H1 (cell line): ENCODE results near the gene ING5. TPM values are rescaled to one million over a fixed set of nuclear protein-coding genes. Genes with fewer than 3 reads are reported as not detected.

Experiments
- CTCF ChIA-PET: fragments of 300-600 bp; sonication (Branson Sonifier 250); formaldehyde crosslinking; loops from one replicate; lab custom pipeline; 2021; ENCODE audit not compliant: partially characterized antibody; lab: Charles Lee
- POLR2A ChIA-PET: fragments of 300-600 bp; sonication (Branson Sonifier 250); formaldehyde crosslinking; loops from one replicate; lab custom pipeline; 2021; ENCODE audit warnings: inconsistent platforms; ENCODE audit not compliant: partially characterized antibody; lab: Charles Lee
- DNase-seq, 2 experiments: peaks; one replicate each; pipeline versions ENCODE4 v3.0.0 to v3.0.0-alpha.2; 2010 to 2022; ENCODE audit warnings: low spot score in 2 of 2, low read depth in 1 of 2, mixed read lengths in 1 of 2
- FAIRE-seq: peaks from 2 replicates; lab custom pipeline; 2011; peaks lifted over from hg19 to GRCh38; lab: Jason Lieb, UNC
- H2AFZ ChIP-seq: 2 replicates; pipeline ENCODE4 v1.8.1; 2012; ENCODE audit warnings: low read length, inconsistent platforms
- H2AK5ac ChIP-seq: 2 replicates; pipeline ENCODE4 v1.6.1; 2013; ENCODE audit warnings: low read depth, low read length
- H2BK120ac ChIP-seq: replicated peaks from 2 replicates; pipeline ENCODE3; 2013; ENCODE audit warnings: low read depth, low read length, inconsistent platforms
- H2BK12ac ChIP-seq: 2 replicates; pipeline ENCODE4 v1.6.1; 2013; ENCODE audit warnings: low read depth, low read length
- H2BK15ac ChIP-seq: 2 replicates; pipeline ENCODE4 v1.6.1; 2013; ENCODE audit warnings: low read length
- H2BK20ac ChIP-seq: 2 replicates; pipeline ENCODE4 v1.6.1; 2013; ENCODE audit warnings: low read length
- H2BK5ac ChIP-seq: 2 replicates; pipeline ENCODE4 v1.6.1; 2013; ENCODE audit warnings: low read depth, low read length
- H3K14ac ChIP-seq: 2 replicates; pipeline ENCODE4 v1.6.1; 2013; ENCODE audit warnings: inconsistent platforms; ENCODE audit not compliant: insufficient read length
- H3K18ac ChIP-seq: 2 replicates; pipeline ENCODE4 v1.6.1; 2013; ENCODE audit warnings: low read length; ENCODE audit errors: extremely low read depth
- H3K23ac ChIP-seq: 2 replicates; pipeline ENCODE4 v1.6.1; 2013; ENCODE audit warnings: inconsistent platforms; ENCODE audit not compliant: insufficient read length
- H3K23me2 ChIP-seq: 2 replicates; pipeline ENCODE4 v1.6.1; 2013; ENCODE audit warnings: low read depth, low read length
- H3K27ac ChIP-seq: 2 replicates; pipeline ENCODE4 v1.6.1; 2011; ENCODE audit warnings: low read depth, low read length, inconsistent platforms
- H3K27me3 ChIP-seq, 4 experiments: replicated peaks in 1 of 4; 1 replicate in 1 of 4; 2 replicates in 3 of 4; pipeline versions ENCODE4 v1.6.1 to v1.8.1; 2011 to 2013; ENCODE audit warnings: low read length in 3 of 4, mild to moderate bottlenecking in 3 of 4, inconsistent platforms in 2 of 4, mixed read lengths in 2 of 4, moderate library complexity in 1 of 4; ENCODE audit not compliant: control insufficient read depth in 3 of 4, insufficient read depth in 3 of 4; ENCODE audit errors: extremely low read depth in 1 of 4
- H3K36me3 ChIP-seq, 4 experiments: 2 replicates each; pipeline versions ENCODE4 v1.6.1 to v1.8.1; 2011 to 2013; ENCODE audit warnings: mild to moderate bottlenecking in 4 of 4, low read length in 3 of 4, moderate library complexity in 2 of 4, control low read depth in 1 of 4, inconsistent platforms in 1 of 4; ENCODE audit not compliant: insufficient read depth in 4 of 4, control insufficient read depth in 2 of 4
- H3K4ac ChIP-seq: replicated peaks from 2 replicates; pipeline ENCODE3; 2013; ENCODE audit warnings: low read length, low read depth, mixed read lengths, inconsistent platforms; ENCODE audit not compliant: insufficient read length
- H3K4me1 ChIP-seq, 4 experiments: replicated peaks in 1 of 4; 1 replicate in 1 of 4; 2 replicates in 3 of 4; pipeline versions ENCODE4 v1.6.1 to v1.8.1; 2011 to 2013; ENCODE audit warnings: low read length in 3 of 4, inconsistent platforms in 2 of 4, mixed read lengths in 1 of 4; ENCODE audit not compliant: insufficient read depth in 4 of 4, control insufficient read depth in 3 of 4
- H3K4me2 ChIP-seq, 2 experiments: 2 replicates each; pipeline versions ENCODE4 v1.6.1 to v1.8.1; 2011 to 2013; ENCODE audit warnings: low read depth in 2 of 2, low read length in 2 of 2, control low read depth in 1 of 2, inconsistent platforms in 1 of 2, mild to moderate bottlenecking in 1 of 2; ENCODE audit not compliant: insufficient read depth in 1 of 2
- H3K4me3 ChIP-seq, 4 experiments: fragments of 200-600, 300-600 bp in 1 of 4; sonication (generic), shearing (Covaris generic), sonication (Bioruptor Twin) in 1 of 4; 2 replicates each; pipeline versions ENCODE4 v1.5.1 to v1.8.1; 2011 to 2016; ENCODE audit warnings: low read length in 4 of 4, low read depth in 3 of 4, control low read depth in 2 of 4, inconsistent platforms in 2 of 4, mild to moderate bottlenecking in 2 of 4, mixed read lengths in 1 of 4, moderate library complexity in 1 of 4; ENCODE audit not compliant: insufficient read depth in 2 of 4; ENCODE audit errors: extremely low read depth in 1 of 4
- H3K56ac ChIP-seq: replicated peaks from 2 replicates; pipeline ENCODE3; 2013; ENCODE audit warnings: low read depth, mild to moderate bottlenecking, mixed read lengths, low read length, inconsistent platforms; ENCODE audit not compliant: insufficient read length
- H3K79me1 ChIP-seq: 2 replicates; pipeline ENCODE4 v1.6.1; 2013; ENCODE audit warnings: low read depth, low read length, control low read depth
- H3K79me2 ChIP-seq, 2 experiments: 2 replicates each; pipeline versions ENCODE4 v1.6.1 to v1.8.1; 2012 to 2013; ENCODE audit warnings: low read length in 2 of 2, mild to moderate bottlenecking in 2 of 2, inconsistent platforms in 1 of 2; ENCODE audit not compliant: insufficient read depth in 2 of 2, control insufficient read depth in 1 of 2
- H3K9ac ChIP-seq, 4 experiments: replicated peaks in 1 of 4; 1 replicate in 1 of 4; 2 replicates in 3 of 4; pipeline versions ENCODE4 v1.6.1 to v1.8.1; 2011 to 2013; ENCODE audit warnings: low read depth in 3 of 4, low read length in 3 of 4, control low read depth in 2 of 4, mild to moderate bottlenecking in 2 of 4, moderate library complexity in 2 of 4, inconsistent platforms in 1 of 4; ENCODE audit errors: extremely low read depth in 1 of 4
- H3K9me3 ChIP-seq, 2 experiments: 2 replicates each; pipeline versions ENCODE4 v1.6.1 to v1.8.1; 2012 to 2013; ENCODE audit warnings: mild to moderate bottlenecking in 2 of 2, moderate library complexity in 2 of 2, control low read depth in 1 of 2, inconsistent platforms in 1 of 2, low read depth in 1 of 2, low read length in 1 of 2, mixed read lengths in 1 of 2; ENCODE audit not compliant: insufficient read depth in 2 of 2
- H4K20me1 ChIP-seq, 2 experiments: replicated peaks in 1 of 2; 2 replicates each; pipeline versions ENCODE3 to v1.8.1; 2011 to 2013; ENCODE audit warnings: inconsistent platforms in 2 of 2, low read length in 2 of 2, mild to moderate bottlenecking in 1 of 2; ENCODE audit not compliant: insufficient read depth in 2 of 2, control insufficient read depth in 1 of 2
- H4K5ac ChIP-seq: 2 replicates; pipeline ENCODE4 v1.6.1; 2013; ENCODE audit warnings: low read length, low read depth, mixed read lengths, inconsistent platforms; ENCODE audit not compliant: insufficient read length
- H4K8ac ChIP-seq: 2 replicates; pipeline ENCODE4 v1.8.0; 2013; ENCODE audit warnings: mild to moderate bottlenecking, moderate library complexity, low read length, inconsistent platforms; ENCODE audit not compliant: insufficient read depth; ENCODE audit errors: extremely low read depth
- H4K91ac ChIP-seq: replicated peaks from 2 replicates; pipeline ENCODE3; 2013; ENCODE audit warnings: low read length, mixed read lengths, inconsistent platforms; ENCODE audit not compliant: insufficient read length
- ASH2L ChIP-seq: fragments of 200-600, 300-600 bp; sonication (generic); IDR thresholded peaks from one replicate; pipeline ENCODE4 v1.7.1; 2017; ENCODE audit warnings: low read length
- BCL11A ChIP-seq, 2 experiments: IDR thresholded peaks; one replicate each; pipeline ENCODE4 v1.6.1; 2011; ENCODE audit warnings: low read depth in 2 of 2, low read length in 2 of 2, mild to moderate bottlenecking in 2 of 2
- CHD2 ChIP-seq: IDR thresholded peaks from 2 replicates; pipeline ENCODE4 v1.6.1; 2012; ENCODE audit warnings: low read length, improper control_type of control experiment
- CREB1 ChIP-seq: IDR thresholded peaks from 2 replicates; pipeline ENCODE4 v1.6.1; 2012; ENCODE audit warnings: inconsistent platforms
- EZH2 ChIP-seq: fragments of 200-600 bp; sonication (generic); IDR thresholded peaks from 2 replicates; pipeline ENCODE4 v1.7.1; 2012; ENCODE audit warnings: low read depth, mild to moderate bottlenecking, moderate library complexity, low read length, inconsistent platforms; ENCODE audit not compliant: severe bottlenecking
- MAFK ChIP-seq: IDR thresholded peaks from 2 replicates; pipeline ENCODE4 v1.6.1; 2012; ENCODE audit warnings: low read depth, mild to moderate bottlenecking, improper control_type of control experiment, low read length
- MAX ChIP-seq: IDR thresholded peaks from 2 replicates; pipeline ENCODE4 v1.6.1; 2012; ENCODE audit warnings: inconsistent platforms
- NANOG ChIP-seq: IDR thresholded peaks from 2 replicates; pipeline ENCODE4 v1.6.1; 2011; ENCODE audit warnings: low read length, low read depth, mild to moderate bottlenecking, inconsistent platforms; ENCODE audit not compliant: insufficient read depth, poor library complexity, severe bottlenecking
- SIRT6 ChIP-seq: IDR thresholded peaks from one replicate; pipeline ENCODE4 v1.7.1; 2012; ENCODE audit warnings: low read length, inconsistent platforms
- SIX5 ChIP-seq: IDR thresholded peaks from 2 replicates; pipeline ENCODE4 v1.6.1; 2011; ENCODE audit warnings: mild to moderate bottlenecking, low read depth, low read length
- SP2 ChIP-seq: IDR thresholded peaks from 2 replicates; pipeline ENCODE4 v1.6.1; 2012; ENCODE audit warnings: mild to moderate bottlenecking, low read length, inconsistent platforms
- SUZ12 ChIP-seq: fragments of 200-600 bp; sonication (generic); IDR thresholded peaks from 2 replicates; pipeline ENCODE4 v1.6.1; 2012; ENCODE audit warnings: mild to moderate bottlenecking, inconsistent platforms, low read length, moderate library complexity, mixed read lengths
- TAF7 ChIP-seq: optimal IDR thresholded peaks from 2 replicates; pipeline ENCODE3; 2011; ENCODE audit warnings: low read depth, mild to moderate bottlenecking, inconsistent platforms, low read length, moderate library complexity, borderline replicate concordance
- TCF12 ChIP-seq: IDR thresholded peaks from 2 replicates; pipeline ENCODE4 v1.6.1; 2011; ENCODE audit warnings: low read depth, mild to moderate bottlenecking, low read length
- WGBS, 2 experiments: shearing (Covaris generic) in 1 of 2; methylation state at CpG; one replicate each; pipeline versions ENCODE4 v1.1.6 to v1.1.7; 2013 to 2015; ENCODE audit warnings: low lambda C conversion rate in 2 of 2, mixed read lengths in 2 of 2, inconsistent platforms in 1 of 2, low coverage in 1 of 2, missing lambda C conversion rate in 1 of 2; ENCODE audit not compliant: insufficient replicate concordance in 2 of 2, insufficient coverage in 1 of 2, insufficient read length in 1 of 2; ENCODE audit errors: extremely low coverage in 1 of 2, missing lambda C conversion rate in 1 of 2; 5-methylcytosine and 5-hydroxymethylcytosine counted together
- polyA plus RNA-seq, 7 experiments: library from polyadenylated mRNA; depleted of rRNA in 3 of 7; stranded (reverse) in 5 of 7; unstranded in 2 of 7; fragments of >200 nt in 5 of 7; fragments of 200-250 nt in 2 of 7; gene quantifications; 1 replicate in 5 of 7; 2 replicates in 1 of 7; 4 replicates in 1 of 7; pipeline versions ENCODE4 v1.2.1 to v1.2.3, GENCODE V29; 2011 to 2013; ENCODE audit warnings: missing spikeins in 2 of 7, mixed read lengths in 2 of 7
- total RNA-seq: library from RNA; stranded (reverse); fragmentation: NEBNext Ultra II Directional; extraction: Animal tissue kit (Norgen Biotek cat#: 25700); gene quantifications from 2 replicates; pipeline ENCODE4 v1.2.1, GENCODE V29; 2021

Gene ING5
- total and polyA plus RNA-seq, 2 of the 8 experiments (the other 6 are each of a cell fraction or from before 2014, with no cell fraction given), result 41.5 to 47.4 TPM

GRCh38 chr2:241690202-241690717 lies 11.6 kb upstream of the ING5 start:
- Histone ChIP-seq H3K79me1 (peaks cover 3% of the 10 kb centered on the region; the same call in 1 of the 2 replicates), H3K4me3 (no peak overlapping the region), H4K20me1 (peaks cover 0 to 4% of the 10 kb centered on the region in 2 experiments), H3K14ac (no peak overlapping the region), H2BK20ac (no peak overlapping the region), H2AFZ (no peak overlapping the region), H2BK5ac (no peak overlapping the region), H3K23me2 (peaks cover 4% of the 10 kb centered on the region; the same call in 1 of the 2 replicates), H2BK12ac (no peak overlapping the region), H3K23ac (no peak overlapping the region), H3K9ac (no peak overlapping the region), H3K4ac (no peak overlapping the region), H4K5ac (no peak overlapping the region), H3K27me3 (no peaks in the 10 kb centered on the region), H3K36me3 (peaks cover 6 to 24% (median 9%) of the 10 kb centered on the region in 4 experiments; a peak in 5 of 8 replicates), H3K56ac (no peak overlapping the region), H3K4me2 (no peak overlapping the region), H2AK5ac (no peak overlapping the region), H3K18ac (no peak overlapping the region), H4K91ac (no peak overlapping the region), H3K4me1 (peaks cover 0 to 8% (median 0%) of the 10 kb centered on the region in 4 experiments; a peak in 1 of 7 replicates), H3K9me3 (no peaks in the 10 kb centered on the region), H3K27ac (no peak overlapping the region), H2BK120ac (no peak overlapping the region), H4K8ac (no peak overlapping the region), H2BK15ac (no peak overlapping the region), H3K79me2 (peaks cover 0 to 16% of the 10 kb centered on the region in 2 experiments; a peak in 2 of 4 replicates)
- FAIRE-seq (no peak), DNase-seq (no peak)
- CTCF ChIA-PET, result interaction anchor here (0.7 kb wide), 1 partner anchor 34 kb away, joined by 3 read pairs; no protein-coding TSS in a partner anchor
- TF ChIP-seq SP2, result no peak
- TF ChIP-seq MAX, result no peak
- TF ChIP-seq SUZ12, result no peak
- TF ChIP-seq TCF12, result no peak
- no peak for TF ChIP-seq TAF7
- no peak for TF ChIP-seq SIX5
- TF ChIP-seq SIRT6, result no peak
- TF ChIP-seq CREB1, result no peak
- no peak for TF ChIP-seq EZH2
- no peak for TF ChIP-seq BCL11A (IDR thresholded peaks at IDR 0.05; ENCODE audit: low read depth in 2 of 2, low read length in 2 of 2)
- no peak for TF ChIP-seq ASH2L
- no peak for TF ChIP-seq MAFK
- TF ChIP-seq NANOG, result no peak
- no peak for TF ChIP-seq CHD2
- POLR2A ChIA-PET, result interaction anchor here (20.2 kb wide), 1 partner anchor 10 kb away, joined by 265 read pairs; the partner anchor contains the start of gene ING5
- WGBS, 2 experiments, result 79% methylated on average over 6 of the region's 6 CpGs; no CpG with 5 or more reads in 1 of the 2 experiments
